K562 (cell line): ENCODE results near the gene S100A10.

Source experiments
- ARNT ChIP-seq, 2 experiments: fragments of 450-650 bp; IDR thresholded peaks; 2 replicates each; pipeline ENCODE4 v1.6.1; 2016; ENCODE audit warnings: mild to moderate bottlenecking in 1 of 2
- CEBPB ChIP-seq: fragments of 450-650 bp; IDR thresholded peaks from 2 replicates; pipeline ENCODE4 v1.6.1; 2016; ENCODE audit warnings: missing genetic modification characterization, missing compliant biosample characterization
- HDGF ChIP-seq: fragments of 450-650 bp; IDR thresholded peaks from 2 replicates; pipeline ENCODE4 v1.6.1; 2016
- JUND ChIP-seq, 2 experiments: IDR thresholded peaks; 2 replicates in 1 of 2; 3 replicates in 1 of 2; pipeline ENCODE4 v1.6.1; 2011; ENCODE audit warnings: borderline replicate concordance in 2 of 2, low read depth in 2 of 2, low read length in 2 of 2, improper control_type of control experiment in 1 of 2, missing biosample characterization in 1 of 2, missing genetic modification characterization in 1 of 2, missing genetic modification reagents in 1 of 2
- NCOA1 ChIP-seq: fragments of 450-650 bp; IDR thresholded peaks from 2 replicates; pipeline ENCODE4 v1.6.1; 2016; ENCODE audit warnings: low read depth
- NFIC ChIP-seq: fragments of 450-650 bp; IDR thresholded peaks from 2 replicates; pipeline ENCODE4 v1.6.1; 2017; ENCODE audit warnings: mild to moderate bottlenecking, inconsistent platforms
- NR2C1 ChIP-seq, 2 experiments: fragments of 450-650 bp; IDR thresholded peaks; 2 replicates each; pipeline ENCODE4 v1.6.1; 2017; ENCODE audit warnings: mild to moderate bottlenecking in 2 of 2, antibody characterized with exemption in 1 of 2, inconsistent platforms in 1 of 2, missing compliant biosample characterization in 1 of 2, missing genetic modification characterization in 1 of 2
- REST ChIP-seq, 2 experiments: fragments of 450-650 bp; formaldehyde crosslinking in 1 of 2; IDR thresholded peaks; 2 replicates each; pipeline versions ENCODE4 v1.4.0 to v1.6.1; 2014 to 2020; ENCODE audit warnings: mild to moderate bottlenecking in 2 of 2, borderline replicate concordance in 1 of 2, low read depth in 1 of 2
- STAT6 ChIP-seq: sonication (generic); formaldehyde crosslinking; IDR thresholded peaks from 2 replicates; pipeline ENCODE4 v1.8.1; 2023; ENCODE audit warnings: mild to moderate bottlenecking, missing genetic modification reagents
- TCF7L2 ChIP-seq: fragments of 150-350 bp; IDR thresholded peaks from 2 replicates; pipeline ENCODE4 v1.6.1; 2016; ENCODE audit warnings: low read depth, mild to moderate bottlenecking, low read length, moderate library complexity
- TF ChIP-seq, protein P1 (sequence below), 3 experiments: IDR thresholded peaks in 2 of 3; conservative IDR thresholded peaks in 1 of 3; 2 replicates each; pipeline ENCODE4 v1.5.1; 2011 to 2012; ENCODE audit warnings: low read length in 3 of 3, mild to moderate bottlenecking in 3 of 3, control low read depth in 2 of 3, improper control_type of control experiment in 1 of 3, inconsistent platforms in 1 of 3, low read depth in 1 of 3, mixed read lengths in 1 of 3, moderate library complexity in 1 of 3; ENCODE audit not compliant: insufficient read depth in 2 of 3

- TF ChIP-seq TCF7L2, result no peak
- TF ChIP-seq HDGF, result no peak
- no peak for TF ChIP-seq REST (IDR thresholded peaks at IDR 0.05; ENCODE audit: borderline replicate concordance)
- no peak for TF ChIP-seq REST (CRISPR knock-in tag; IDR thresholded peaks at IDR 0.05; ENCODE audit: low read depth)
- TF ChIP-seq ARNT (IDR thresholded peaks at IDR 0.05), result no peak
- no peak for TF ChIP-seq CEBPB (tag)
- TF ChIP-seq STAT6, result no peak
- no peak for TF ChIP-seq JUND (IDR thresholded peaks at IDR 0.05; ENCODE audit: borderline replicate concordance, low read depth, low read length)
- no peak for TF ChIP-seq JUND (tag; IDR thresholded peaks at IDR 0.05; ENCODE audit: borderline replicate concordance, low read depth, low read length)
- TF ChIP-seq, protein P1, sequence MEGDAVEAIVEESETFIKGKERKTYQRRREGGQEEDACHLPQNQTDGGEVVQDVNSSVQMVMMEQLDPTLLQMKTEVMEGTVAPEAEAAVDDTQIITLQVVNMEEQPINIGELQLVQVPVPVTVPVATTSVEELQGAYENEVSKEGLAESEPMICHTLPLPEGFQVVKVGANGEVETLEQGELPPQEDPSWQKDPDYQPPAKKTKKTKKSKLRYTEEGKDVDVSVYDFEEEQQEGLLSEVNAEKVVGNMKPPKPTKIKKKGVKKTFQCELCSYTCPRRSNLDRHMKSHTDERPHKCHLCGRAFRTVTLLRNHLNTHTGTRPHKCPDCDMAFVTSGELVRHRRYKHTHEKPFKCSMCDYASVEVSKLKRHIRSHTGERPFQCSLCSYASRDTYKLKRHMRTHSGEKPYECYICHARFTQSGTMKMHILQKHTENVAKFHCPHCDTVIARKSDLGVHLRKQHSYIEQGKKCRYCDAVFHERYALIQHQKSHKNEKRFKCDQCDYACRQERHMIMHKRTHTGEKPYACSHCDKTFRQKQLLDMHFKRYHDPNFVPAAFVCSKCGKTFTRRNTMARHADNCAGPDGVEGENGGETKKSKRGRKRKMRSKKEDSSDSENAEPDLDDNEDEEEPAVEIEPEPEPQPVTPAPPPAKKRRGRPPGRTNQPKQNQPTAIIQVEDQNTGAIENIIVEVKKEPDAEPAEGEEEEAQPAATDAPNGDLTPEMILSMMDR (IDR thresholded peaks at IDR 0.05 in 2 of 3, conservative IDR thresholded peaks at IDR 0.05 in 1 of 3; ENCODE audit: insufficient read depth in 2 of 3, low read depth in 1 of 3, low read length in 3 of 3), result no peak
- no peak for TF ChIP-seq NCOA1
- TF ChIP-seq NR2C1 (IDR thresholded peaks at IDR 0.05), result no peak
- TF ChIP-seq NR2C1 (tag; IDR thresholded peaks at IDR 0.05), result no peak
- no peak for TF ChIP-seq NFIC
These were observed 27.6 kb downstream of the S100A10 start for GRCh38 chr1:151966061-151966460.
